Metanephros (tissue), 2 donors: ENCODE results near the gene ARFGEF3. TPM values are rescaled to one million over a fixed set of nuclear protein-coding genes. Genes with fewer than 3 reads are reported as not detected.

ENCODE experiments used
- small RNA-seq: library from RNA; depleted of rRNA; stranded (forward); fragments of <200 nt; gene quantifications from one replicate; pipeline ENCODE3, GENCODE V24; 2014; ENCODE audit warnings: low replicate concordance
- total RNA-seq: library from RNA; depleted of rRNA; stranded (reverse); fragments of >200 nt; gene quantifications from one replicate; pipeline ENCODE4 v1.2.3, GENCODE V29; 2014

ARFGEF3 gene, protein sequence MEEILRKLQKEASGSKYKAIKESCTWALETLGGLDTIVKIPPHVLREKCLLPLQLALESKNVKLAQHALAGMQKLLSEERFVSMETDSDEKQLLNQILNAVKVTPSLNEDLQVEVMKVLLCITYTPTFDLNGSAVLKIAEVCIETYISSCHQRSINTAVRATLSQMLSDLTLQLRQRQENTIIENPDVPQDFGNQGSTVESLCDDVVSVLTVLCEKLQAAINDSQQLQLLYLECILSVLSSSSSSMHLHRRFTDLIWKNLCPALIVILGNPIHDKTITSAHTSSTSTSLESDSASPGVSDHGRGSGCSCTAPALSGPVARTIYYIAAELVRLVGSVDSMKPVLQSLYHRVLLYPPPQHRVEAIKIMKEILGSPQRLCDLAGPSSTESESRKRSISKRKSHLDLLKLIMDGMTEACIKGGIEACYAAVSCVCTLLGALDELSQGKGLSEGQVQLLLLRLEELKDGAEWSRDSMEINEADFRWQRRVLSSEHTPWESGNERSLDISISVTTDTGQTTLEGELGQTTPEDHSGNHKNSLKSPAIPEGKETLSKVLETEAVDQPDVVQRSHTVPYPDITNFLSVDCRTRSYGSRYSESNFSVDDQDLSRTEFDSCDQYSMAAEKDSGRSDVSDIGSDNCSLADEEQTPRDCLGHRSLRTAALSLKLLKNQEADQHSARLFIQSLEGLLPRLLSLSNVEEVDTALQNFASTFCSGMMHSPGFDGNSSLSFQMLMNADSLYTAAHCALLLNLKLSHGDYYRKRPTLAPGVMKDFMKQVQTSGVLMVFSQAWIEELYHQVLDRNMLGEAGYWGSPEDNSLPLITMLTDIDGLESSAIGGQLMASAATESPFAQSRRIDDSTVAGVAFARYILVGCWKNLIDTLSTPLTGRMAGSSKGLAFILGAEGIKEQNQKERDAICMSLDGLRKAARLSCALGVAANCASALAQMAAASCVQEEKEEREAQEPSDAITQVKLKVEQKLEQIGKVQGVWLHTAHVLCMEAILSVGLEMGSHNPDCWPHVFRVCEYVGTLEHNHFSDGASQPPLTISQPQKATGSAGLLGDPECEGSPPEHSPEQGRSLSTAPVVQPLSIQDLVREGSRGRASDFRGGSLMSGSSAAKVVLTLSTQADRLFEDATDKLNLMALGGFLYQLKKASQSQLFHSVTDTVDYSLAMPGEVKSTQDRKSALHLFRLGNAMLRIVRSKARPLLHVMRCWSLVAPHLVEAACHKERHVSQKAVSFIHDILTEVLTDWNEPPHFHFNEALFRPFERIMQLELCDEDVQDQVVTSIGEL (N-terminal part only)
- 8.1 TPM for total RNA-seq

DNA sequence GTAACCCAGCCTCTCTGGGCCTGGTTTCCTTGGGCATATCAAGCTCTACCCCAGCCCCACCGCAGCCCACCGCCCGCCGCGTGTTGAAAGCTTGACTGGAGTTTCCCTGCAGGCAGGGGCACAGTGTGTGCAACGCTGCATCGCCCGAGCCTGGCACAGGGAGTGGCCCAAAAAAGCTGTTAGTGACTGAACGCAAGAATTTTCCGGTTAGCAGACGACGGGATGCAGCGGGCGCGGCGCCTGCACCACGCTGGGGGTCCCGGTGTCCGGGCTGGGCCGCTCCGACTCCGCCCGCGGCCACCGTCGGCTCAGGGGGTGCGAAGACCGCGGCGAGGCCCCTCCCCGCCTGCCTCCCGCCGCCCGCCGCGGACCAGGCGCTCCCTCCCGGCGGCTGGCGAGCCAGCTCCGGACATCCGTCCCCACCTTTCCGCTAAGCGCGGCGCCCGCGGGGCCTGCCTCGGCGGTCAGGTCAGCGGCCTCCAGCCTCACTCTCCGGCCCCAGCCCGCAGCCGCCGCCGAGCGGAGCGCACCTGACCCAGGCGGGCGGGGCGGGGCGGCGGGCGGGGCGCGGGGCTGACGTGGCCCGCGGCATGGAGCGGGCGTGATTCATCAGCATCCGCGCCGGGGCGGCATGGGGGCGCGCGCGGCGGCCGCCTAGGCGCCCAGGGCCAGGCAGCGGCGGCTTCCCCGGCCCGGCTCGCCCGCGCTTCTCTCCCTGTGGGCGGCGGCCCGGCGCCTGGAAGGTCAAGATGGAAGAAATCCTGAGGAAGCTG lies at the start of gene ARFGEF3:
Gene ARFGEF3, plus strand, starts transcription at position 602 of the 773 bp plus-strand sequence. Its CDS starts 148 bp downstream, at position 750.

DNA sequence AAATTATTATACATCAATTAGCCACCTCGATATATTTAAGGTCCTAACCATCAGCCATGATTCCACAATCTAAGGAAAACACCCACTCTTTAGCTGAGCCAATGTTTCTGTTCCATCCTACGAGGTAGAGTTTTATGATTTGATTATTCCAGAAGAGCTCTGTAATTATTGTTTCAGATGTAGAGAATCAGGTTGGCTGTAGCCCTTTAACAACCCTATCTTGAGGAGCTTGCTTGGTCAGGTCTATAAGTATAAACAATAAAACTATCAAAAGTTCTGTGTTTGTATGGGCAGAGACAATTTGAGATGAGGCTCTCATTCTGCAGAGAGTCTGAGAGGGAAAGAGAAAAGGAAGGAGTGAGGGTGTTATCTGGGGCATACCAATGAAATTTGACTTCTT lies 56.7 kb downstream of the ARFGEF3 start, which contains the start of gene PBOV1:
Gene PBOV1, minus strand, starts transcription at position 43 of the 400 bp plus-strand sequence. CDS start 96 bp downstream, outside the sequence.

DNA sequence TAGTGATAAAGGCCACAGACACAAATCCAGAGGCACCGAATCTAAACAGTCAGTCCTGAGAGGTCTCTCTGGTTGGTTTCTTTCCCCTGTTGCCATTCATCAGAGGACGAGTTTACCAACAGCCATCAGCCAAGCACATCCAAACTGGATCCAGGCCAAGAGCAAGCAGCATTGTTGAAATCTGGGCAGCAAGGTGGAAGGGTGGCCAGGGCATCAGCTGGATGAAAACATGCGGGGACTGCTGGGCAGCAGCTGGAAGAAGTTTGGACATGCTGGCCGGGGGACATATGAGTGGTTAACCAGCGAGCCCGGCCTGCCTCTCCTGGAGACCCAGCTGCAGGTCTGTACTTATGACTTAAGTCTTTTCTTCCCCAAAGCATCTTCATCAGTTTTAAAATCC lies 216.1 kb downstream of the ARFGEF3 start, which contains the start of gene SMIM28:
Gene SMIM28, plus strand, starts transcription at position 62 of the 400 bp plus-strand sequence. Its CDS starts 168 bp downstream, at position 230.

Small RNA genes lying within 50 kb of the gene (small RNA-seq; reads per million reads assigned to genes)
- gene AL031003.1 = not detected

Other genes with a start within 250 kb of the ARFGEF3 start
- gene PERP, start 54.5 kb upstream of the ARFGEF3 start, total RNA-seq = 11.2 TPM
- not detected for gene PBOV1, start 56.6 kb downstream of the ARFGEF3 start, total RNA-seq
- gene SMIM28, start 216.0 kb downstream of the ARFGEF3 start, total RNA-seq = not detected
- gene HEBP2, start 242.3 kb downstream of the ARFGEF3 start, total RNA-seq = 19.7 TPM